Mesendoderm (in vitro differentiated cells): ENCODE data around the gene METRNL.
"Not testable (repeated sequence)": the region's sequence is repeated elsewhere in the genome, so short reads cannot be mapped to it uniquely, and the experiment has no call there.

Experiments
- DNase-seq: peaks from one replicate; pipeline ENCODE4 v3.0.0; 2013
- H2AK5ac ChIP-seq: 2 replicates; pipeline ENCODE4 v1.6.1; 2013; ENCODE audit warnings: low read length, inconsistent platforms
- H2BK120ac ChIP-seq: 2 replicates; pipeline ENCODE4 v1.6.1; 2013; ENCODE audit warnings: low read depth, mild to moderate bottlenecking, low read length, moderate library complexity, mixed read lengths
- H2BK15ac ChIP-seq: replicated peaks from 2 replicates; pipeline ENCODE4 v1.6.1; 2013; ENCODE audit warnings: low read depth, mild to moderate bottlenecking, moderate library complexity
- H2BK5ac ChIP-seq: 2 replicates; pipeline ENCODE4 v1.6.1; 2013; ENCODE audit warnings: low read length, inconsistent platforms
- H3K18ac ChIP-seq: 2 replicates; pipeline ENCODE4 v1.6.1; 2013; ENCODE audit warnings: mild to moderate bottlenecking, low read length, mixed read lengths
- H3K23ac ChIP-seq: one replicate; pipeline ENCODE4 v1.6.1; 2013; ENCODE audit warnings: low read length
- H3K27ac ChIP-seq: 2 replicates; pipeline ENCODE4 v1.5.1; 2013; ENCODE audit warnings: low read depth, mild to moderate bottlenecking, inconsistent platforms, low read length, moderate library complexity
- H3K27me3 ChIP-seq: 2 replicates; pipeline ENCODE4 v1.6.1; 2013; ENCODE audit warnings: low read length, control low read depth, mild to moderate bottlenecking, inconsistent platforms; ENCODE audit not compliant: insufficient read depth, poor library complexity
- H3K36me3 ChIP-seq: 2 replicates; pipeline ENCODE4 v1.6.1; 2013; ENCODE audit warnings: low read length, inconsistent platforms; ENCODE audit not compliant: control insufficient read depth, insufficient read depth
- H3K4ac ChIP-seq: one replicate; pipeline ENCODE4 v1.6.1; 2013; ENCODE audit warnings: low read depth, mild to moderate bottlenecking, low read length, moderate library complexity
- H3K4me1 ChIP-seq: 2 replicates; pipeline ENCODE4 v1.6.1; 2013; ENCODE audit warnings: low read depth, low read length, inconsistent platforms; ENCODE audit not compliant: control insufficient read depth
- H3K4me2 ChIP-seq: 2 replicates; pipeline ENCODE4 v1.6.1; 2013; ENCODE audit warnings: low read length
- H3K4me3 ChIP-seq: 2 replicates; pipeline ENCODE4 v1.5.1; 2013; ENCODE audit warnings: mild to moderate bottlenecking, low read length
- H3K56ac ChIP-seq: one replicate; pipeline ENCODE4 v1.6.1; 2013; ENCODE audit warnings: low read length
- H3K79me1 ChIP-seq: 2 replicates; pipeline ENCODE4 v1.6.1; 2013; ENCODE audit warnings: low read length, inconsistent platforms
- H3K79me2 ChIP-seq: 2 replicates; pipeline ENCODE4 v1.6.1; 2013; ENCODE audit warnings: mild to moderate bottlenecking, low read length; ENCODE audit not compliant: control insufficient read depth, insufficient read depth
- H3K9ac ChIP-seq: 2 replicates; pipeline ENCODE4 v1.6.1; 2013; ENCODE audit warnings: low read length, inconsistent platforms
- H4K5ac ChIP-seq: one replicate; pipeline ENCODE4 v1.6.1; 2013; ENCODE audit warnings: low read length
- H4K8ac ChIP-seq: one replicate; pipeline ENCODE4 v1.6.1; 2013; ENCODE audit warnings: low read depth, mild to moderate bottlenecking, control low read depth, low read length, moderate library complexity
- WGBS: extraction: QIAGEN DNeasy Blood & Tissue Kit; methylation state at CpG from one replicate; pipeline ENCODE4 v1.1.7; 2013; ENCODE audit warnings: low lambda C conversion rate, missing lambda C conversion rate; ENCODE audit not compliant: insufficient coverage; ENCODE audit errors: extremely low coverage; 5-methylcytosine and 5-hydroxymethylcytosine counted together

The METRNL gene

GRCh38 chr17:83134456-83134855 is 55.0 kb downstream of the METRNL start:
- H3K18ac ChIP-seq, H4K8ac ChIP-seq, H2BK5ac ChIP-seq, H3K23ac ChIP-seq, H3K27me3 ChIP-seq, H3K9ac ChIP-seq, H3K4me2 ChIP-seq, DNase-seq, H2BK120ac ChIP-seq, H3K4me1 ChIP-seq, H3K79me1 ChIP-seq, H2BK15ac ChIP-seq, H3K79me2 ChIP-seq, H4K5ac ChIP-seq, H3K27ac ChIP-seq, H3K36me3 ChIP-seq, H3K56ac ChIP-seq, H2AK5ac ChIP-seq, H3K4me3 ChIP-seq, H3K4ac ChIP-seq: not testable (repeated sequence)
- WGBS: no CpG with 5 or more reads among the region's 38 CpGs

- Histone ChIP-seq H4K8ac (no peak overlapping the region), H3K27ac (no peak overlapping the region), H3K79me1 (no peaks in the 10 kb centered on the region), H3K36me3 (no peaks in the 10 kb centered on the region), H2AK5ac (no peak overlapping the region), H3K9ac (no peak overlapping the region), H2BK120ac (no peak overlapping the region), H3K4me2 (no peak overlapping the region), H2BK15ac (no peak overlapping the region), H3K27me3 (no peaks in the 10 kb centered on the region), H4K5ac (no peak overlapping the region), H3K18ac (no peak overlapping the region), H3K79me2 (no peaks in the 10 kb centered on the region), H3K23ac (no peak overlapping the region), H3K4ac (no peak overlapping the region), H3K4me1 (no peaks in the 10 kb centered on the region), H3K56ac (no peak overlapping the region), H2BK5ac (no peak overlapping the region), H3K4me3 (no peak overlapping the region)
- DNase-seq: no peak
- WGBS: no CpG with 5 or more reads among the region's 14 CpGs
Measured at GRCh38 chr17:83135692-83136091, 56.3 kb downstream of the METRNL start.

GRCh38 chr17:83136156-83136555 is 56.7 kb downstream of the METRNL start:
- H3K79me2 ChIP-seq: no peaks in the 10 kb centered on the region
- no peak overlapping the region for H2BK5ac ChIP-seq
- no peak overlapping the region for H3K18ac ChIP-seq
- H3K4me3 ChIP-seq: no peak overlapping the region
- H3K9ac ChIP-seq: no peak overlapping the region
- no peak overlapping the region for H3K4me2 ChIP-seq
- H3K27me3 ChIP-seq: no peaks in the 10 kb centered on the region
- no peak overlapping the region for H3K27ac ChIP-seq
- no peak for DNase-seq
- H2BK120ac ChIP-seq: no peak overlapping the region
- H3K4ac ChIP-seq: no peak overlapping the region
- H3K56ac ChIP-seq: no peak overlapping the region
- WGBS: no CpG with 5 or more reads among the region's 13 CpGs
- H2AK5ac ChIP-seq: no peak overlapping the region
- H3K79me1 ChIP-seq: no peaks in the 10 kb centered on the region
- no peak overlapping the region for H4K5ac ChIP-seq
- H3K36me3 ChIP-seq: no peaks in the 10 kb centered on the region
- H3K23ac ChIP-seq: no peak overlapping the region
- H3K4me1 ChIP-seq: no peaks in the 10 kb centered on the region
- no peak overlapping the region for H2BK15ac ChIP-seq
- no peak overlapping the region for H4K8ac ChIP-seq

- no CpG with 5 or more reads among the region's 16 CpGs for WGBS
- Histone ChIP-seq H3K23ac (no peak overlapping the region), H3K79me2 (no peaks in the 10 kb centered on the region), H3K18ac (no peak overlapping the region), H2BK5ac (no peak overlapping the region), H4K5ac (no peak overlapping the region), H3K4ac (no peak overlapping the region), H2AK5ac (no peak overlapping the region), H3K4me1 (no peaks in the 10 kb centered on the region), H4K8ac (no peak overlapping the region), H2BK120ac (no peak overlapping the region), H3K27ac (no peak overlapping the region), H3K79me1 (no peaks in the 10 kb centered on the region), H3K9ac (no peak overlapping the region), H3K36me3 (no peaks in the 10 kb centered on the region), H3K56ac (no peak overlapping the region), H2BK15ac (no peak overlapping the region), H3K4me2 (no peak overlapping the region), H3K4me3 (no peak overlapping the region), H3K27me3 (no peaks in the 10 kb centered on the region)
- no peak for DNase-seq
Measured at GRCh38 chr17:83136931-83137330, 57.5 kb downstream of the METRNL start.

- H3K4ac ChIP-seq: no peak overlapping the region
- WGBS: no CpG with 5 or more reads among the region's 9 CpGs
- H3K56ac ChIP-seq: no peak overlapping the region
- no peaks in the 10 kb centered on the region for H3K79me1 ChIP-seq
- H2BK15ac ChIP-seq: no peak overlapping the region
- H2BK120ac ChIP-seq: no peak overlapping the region
- no peak overlapping the region for H3K9ac ChIP-seq
- H4K5ac ChIP-seq: no peak overlapping the region
- no peak overlapping the region for H4K8ac ChIP-seq
- H2AK5ac ChIP-seq: no peak overlapping the region
- no peaks in the 10 kb centered on the region for H3K4me1 ChIP-seq
- H3K18ac ChIP-seq: no peak overlapping the region
- H3K27me3 ChIP-seq: no peaks in the 10 kb centered on the region
- no peaks in the 10 kb centered on the region for H3K79me2 ChIP-seq
- H2BK5ac ChIP-seq: no peak overlapping the region
- DNase-seq: no peak
- H3K4me2 ChIP-seq: no peak overlapping the region
- H3K36me3 ChIP-seq: no peaks in the 10 kb centered on the region
- no peak overlapping the region for H3K23ac ChIP-seq
- no peak overlapping the region for H3K4me3 ChIP-seq
- H3K27ac ChIP-seq: no peak overlapping the region
Measured at GRCh38 chr17:83137523-83137922, 58.1 kb downstream of the METRNL start.

- H3K23ac ChIP-seq: no peak overlapping the region
- no peak overlapping the region for H2BK5ac ChIP-seq
- H3K4ac ChIP-seq: no peak overlapping the region
- H3K36me3 ChIP-seq: no peaks in the 10 kb centered on the region
- H2AK5ac ChIP-seq: no peak overlapping the region
- no peak overlapping the region for H3K56ac ChIP-seq
- no CpG with 5 or more reads among the region's 3 CpGs for WGBS
- H3K27me3 ChIP-seq: no peaks in the 10 kb centered on the region
- no peak overlapping the region for H4K5ac ChIP-seq
- no peak overlapping the region for H2BK15ac ChIP-seq
- H3K18ac ChIP-seq: no peak overlapping the region
- no peak overlapping the region for H3K27ac ChIP-seq
- H3K4me3 ChIP-seq: no peak overlapping the region
- no peaks in the 10 kb centered on the region for H3K79me1 ChIP-seq
- H3K9ac ChIP-seq: no peak overlapping the region
- no peak overlapping the region for H2BK120ac ChIP-seq
- no peak overlapping the region for H3K4me2 ChIP-seq
- H4K8ac ChIP-seq: no peak overlapping the region
- H3K79me2 ChIP-seq: no peaks in the 10 kb centered on the region
- DNase-seq: no peak
- H3K4me1 ChIP-seq: no peaks in the 10 kb centered on the region
Measured at GRCh38 chr17:83138820-83139219, 59.4 kb downstream of the METRNL start.
